ENCODE data around the gene CALCA.
"Not testable (repeated sequence)": the region's sequence is repeated elsewhere in the genome, so short reads cannot be mapped to it uniquely, and the experiment has no call there.

The CALCA gene

GRCh38 chr11:14971865-14972580 is at the start of gene CALCA:
CALCA (minus strand) TSS chr11:14972351; CDS start chr11:14971192, 1,159 bp downstream.
- no peak for DNase-seq (ENCODE audit: low read depth in 2 of 2)

- DNase-seq (ENCODE audit: low read depth in 2 of 2): no peak
Observed at GRCh38 chr11:15016200-15016599, 44.0 kb upstream of the CALCA start.

GRCh38 chr11:15011776-15012345 is 39.7 kb upstream of the CALCA start:
- DNase-seq (ENCODE audit: low read depth in 2 of 2): no peak

GRCh38 chr11:15010865-15011264 is 38.7 kb upstream of the CALCA start:
- DNase-seq (ENCODE audit: low read depth in 2 of 2): no peak

GRCh38 chr11:15006139-15006759 is 34.1 kb upstream of the CALCA start:
- peak in 1 of 2 donors; percentile 1 for DNase-seq (ENCODE audit: low read depth in 2 of 2)

DNA sequence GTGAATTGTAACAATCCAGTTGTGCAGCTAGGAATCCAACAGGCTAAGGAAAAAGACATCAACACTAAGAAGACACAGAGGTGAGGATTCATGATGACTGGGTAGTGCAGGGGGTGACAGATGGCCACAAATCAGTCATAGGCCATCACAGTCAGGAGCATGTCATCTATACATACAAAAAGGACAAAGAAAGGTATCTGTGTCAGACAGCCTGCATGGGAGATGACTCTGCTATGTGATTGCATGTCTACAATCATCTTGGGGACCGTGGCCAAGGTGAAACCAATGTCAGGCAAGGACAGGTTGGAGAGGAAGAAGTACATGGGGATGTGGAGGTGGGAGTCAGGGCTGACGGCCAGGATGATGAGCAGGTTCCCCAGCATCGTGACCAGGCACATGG is 16.0 kb upstream of the CALCA start:
- DNase-seq (ENCODE audit: low read depth in 2 of 2): not testable (repeated sequence)

GRCh38 chr11:14981507-14981906 is 9.4 kb upstream of the CALCA start:
- no peak for DNase-seq (ENCODE audit: low read depth in 2 of 2)

GRCh38 chr11:14980854-14981253 is 8.7 kb upstream of the CALCA start:
- DNase-seq (ENCODE audit: low read depth in 2 of 2): no peak

GRCh38 chr11:14977101-14977880 is 5.1 kb upstream of the CALCA start:
- no peak for DNase-seq (ENCODE audit: low read depth in 2 of 2)

- no peak for DNase-seq (ENCODE audit: low read depth in 2 of 2)
Observed at GRCh38 chr11:14975252-14975587, 3.1 kb upstream of the CALCA start.

DNA sequence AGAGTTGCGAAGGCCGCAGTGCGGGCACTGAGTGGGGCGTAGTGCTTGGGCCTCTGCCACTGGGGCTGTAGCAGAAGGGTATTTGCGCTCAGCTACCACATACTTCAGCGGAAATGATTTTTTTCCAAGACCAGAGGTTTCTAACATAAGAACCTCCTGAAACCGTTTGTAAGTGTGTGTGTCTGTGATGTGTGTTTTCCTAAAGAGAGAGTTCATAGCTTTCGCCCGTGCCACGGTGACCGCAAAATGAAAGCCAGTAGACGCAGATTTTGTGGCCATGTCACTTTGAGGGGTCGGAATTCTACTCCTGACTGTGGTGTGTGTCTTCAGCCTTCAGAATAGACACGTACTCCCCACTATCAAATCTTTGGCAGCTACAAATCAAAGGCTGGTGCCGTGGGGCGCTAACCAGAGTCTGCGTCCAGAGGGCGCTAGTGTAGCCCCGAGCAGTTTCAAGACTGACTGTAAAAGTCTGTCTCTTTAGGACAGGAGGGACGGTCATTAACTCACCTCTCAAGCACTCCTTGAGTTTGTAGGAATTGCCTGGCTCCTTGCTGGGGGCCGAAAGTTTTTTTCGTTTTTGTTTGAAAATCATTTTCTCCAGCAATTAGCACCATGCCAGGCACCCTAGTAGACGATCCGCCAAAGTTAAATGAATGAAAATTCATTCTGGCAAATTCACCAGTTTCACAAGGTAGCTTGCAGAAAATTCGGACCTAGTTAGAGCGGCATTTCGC is 2.5 kb upstream of the CALCA start:
- peak; percentile 49 to 51 for DNase-seq (ENCODE audit: low read depth in 2 of 2)

DNA sequence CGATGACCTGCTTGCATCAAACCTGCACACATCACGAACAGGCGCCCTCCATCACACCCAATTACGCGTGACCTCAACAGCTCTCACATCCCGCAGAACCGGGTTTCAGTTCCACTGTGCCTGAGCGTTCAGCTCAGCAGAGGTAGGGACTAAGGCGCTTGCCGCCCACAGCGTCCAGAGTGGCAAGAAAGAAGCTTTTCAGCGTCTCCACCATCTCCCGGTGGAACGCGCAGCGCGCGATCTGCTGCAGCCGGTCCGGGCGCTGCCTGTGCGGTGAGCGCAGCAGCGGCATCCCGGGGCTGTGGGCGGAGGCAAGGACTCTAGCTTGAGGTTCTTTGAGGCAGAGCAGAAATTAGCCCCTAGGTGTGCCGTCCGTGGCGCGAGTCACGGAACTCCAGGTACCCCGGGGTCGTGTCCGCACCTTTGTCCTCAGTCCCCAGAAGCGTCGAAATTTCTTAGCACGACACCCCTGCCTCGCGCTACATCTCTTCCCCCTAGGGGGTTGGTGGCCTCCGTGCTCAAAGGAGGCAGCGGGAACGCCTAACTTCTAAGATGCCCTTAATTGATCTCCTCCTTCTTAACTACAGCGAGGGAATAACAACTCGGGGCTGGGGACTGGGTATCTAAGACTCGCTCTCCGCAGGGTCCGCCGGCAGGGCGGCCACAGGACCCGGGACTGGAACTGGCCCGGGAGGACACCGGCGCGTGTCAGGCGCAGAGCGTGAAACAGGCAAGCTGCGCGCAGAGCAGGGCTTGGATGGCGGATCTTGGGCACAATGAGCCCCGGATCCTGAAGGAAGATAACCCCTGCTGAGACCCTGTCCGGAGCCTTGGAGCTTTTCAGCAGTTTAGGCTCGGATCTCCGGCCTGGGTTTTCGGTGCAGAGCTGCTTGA is 1.7 kb upstream of the CALCA start:
- no peak for DNase-seq (ENCODE audit: low read depth in 2 of 2)

GRCh38 chr11:14972581-14973495 is 687 bp upstream of the CALCA start:
- no peak for DNase-seq (ENCODE audit: low read depth in 2 of 2)

- peak; percentile 56 for DNase-seq (ENCODE audit: low read depth in 2 of 2)
Observed at GRCh38 chr11:14969901-14970323, 2.2 kb downstream of the CALCA start.

- no peak for DNase-seq (ENCODE audit: low read depth in 2 of 2)
Observed at GRCh38 chr11:14967581-14968243, 4.4 kb downstream of the CALCA start.

- no peak for DNase-seq (ENCODE audit: low read depth in 2 of 2)
Observed at GRCh38 chr11:14956111-14956510, 16.0 kb downstream of the CALCA start.

GRCh38 chr11:14954581-14954980 is 17.6 kb downstream of the CALCA start:
- no peak for DNase-seq (ENCODE audit: low read depth in 2 of 2)

GRCh38 chr11:14953904-14954303 is 18.2 kb downstream of the CALCA start:
- DNase-seq (ENCODE audit: low read depth in 2 of 2): no peak

Data from stimulated activated CD8-positive, alpha-beta memory T cell treated with anti-CD3 and anti-CD28 coated beads, Interleukin-15, amount 100 ng/mL, for 48 hours (primary cell).